SJSA1 (cell line): ENCODE data around the gene CPNE8. TPM values are rescaled to one million over a fixed set of nuclear protein-coding genes. Genes with fewer than 3 reads are reported as not detected.
"Not testable (repeated sequence)": the region's sequence is repeated elsewhere in the genome, so short reads cannot be mapped to it uniquely, and the experiment has no call there.

ENCODE experiments used
- DNase-seq, 2 experiments: peaks; one replicate each; pipeline ENCODE4 v3.0.0-alpha.2; 2015 to 2020; ENCODE audit warnings: low spot score in 2 of 2, low read depth in 1 of 2
- H3K27ac ChIP-seq: fragments of 250-450 bp; sonication (Bioruptor Pico); 2 replicates; pipeline ENCODE4 v1.5.1; 2020; ENCODE audit warnings: mild to moderate bottlenecking, moderate library complexity
- H3K27me3 ChIP-seq: fragments of 250-450 bp; sonication (Bioruptor Pico); replicated peaks from 2 replicates; pipeline ENCODE4 v1.5.1; 2020; ENCODE audit warnings: mild to moderate bottlenecking, moderate library complexity
- H3K36me3 ChIP-seq: fragments of 250-450 bp; sonication (Bioruptor Pico); 2 replicates; pipeline ENCODE4 v1.5.1; 2020; ENCODE audit warnings: mild to moderate bottlenecking
- H3K4me1 ChIP-seq: fragments of 250-450 bp; sonication (Bioruptor Pico); replicated peaks from 2 replicates; pipeline ENCODE4 v1.6.1; 2021; ENCODE audit warnings: mild to moderate bottlenecking
- H3K4me3 ChIP-seq: fragments of 250-450 bp; sonication (Bioruptor Pico); 2 replicates; pipeline ENCODE4 v1.5.1; 2020; ENCODE audit warnings: mild to moderate bottlenecking
- H3K9me3 ChIP-seq: fragments of 250-450 bp; sonication (Bioruptor Pico); replicated peaks from 2 replicates; pipeline ENCODE4 v1.5.1; 2020; ENCODE audit warnings: mild to moderate bottlenecking
- total RNA-seq: library from RNA; depleted of rRNA; stranded (reverse); fragments of >200 nt; shearing (Covaris generic); gene quantifications from 2 replicates; pipeline ENCODE4 v1.2.3, GENCODE V29; 2014

Gene CPNE8
- total RNA-seq, 1 experiment from 2014 or later = not detected

- Histone ChIP-seq H3K4me1 (no peaks in the 10 kb centered on the region), H3K36me3 (no peaks in the 10 kb centered on the region), H3K9me3 (no peaks in the 10 kb centered on the region), H3K27me3 (no peaks in the 10 kb centered on the region), H3K4me3 (no peak overlapping the region), H3K27ac (no peak overlapping the region)
- DNase-seq = no peak
Observed at GRCh38 chr12:38775457-38775856, 129.9 kb downstream of the CPNE8 start.

GRCh38 chr12:38772437-38772836 is 133.0 kb downstream of the CPNE8 start:
- H3K36me3 ChIP-seq = no peaks in the 10 kb centered on the region
- H3K27ac ChIP-seq = no peak overlapping the region
- DNase-seq = no peak
- H3K27me3 ChIP-seq = no peaks in the 10 kb centered on the region
- H3K9me3 ChIP-seq = no peaks in the 10 kb centered on the region
- H3K4me1 ChIP-seq = no peaks in the 10 kb centered on the region
- no peak overlapping the region for H3K4me3 ChIP-seq

GRCh38 chr12:38771871-38772270 is 133.5 kb downstream of the CPNE8 start:
- no peaks in the 10 kb centered on the region for H3K9me3 ChIP-seq
- H3K36me3 ChIP-seq = no peaks in the 10 kb centered on the region
- no peak overlapping the region for H3K27ac ChIP-seq
- H3K4me3 ChIP-seq = no peak overlapping the region
- H3K27me3 ChIP-seq = no peaks in the 10 kb centered on the region
- H3K4me1 ChIP-seq = no peaks in the 10 kb centered on the region
- no peak for DNase-seq

- Histone ChIP-seq H3K4me3 (no peak overlapping the region), H3K4me1 (no peaks in the 10 kb centered on the region), H3K36me3 (no peaks in the 10 kb centered on the region), H3K9me3 (no peaks in the 10 kb centered on the region), H3K27me3 (no peaks in the 10 kb centered on the region), H3K27ac (no peak overlapping the region)
- DNase-seq = no peak
Observed at GRCh38 chr12:38761636-38762342, 143.6 kb downstream of the CPNE8 start.

- Histone ChIP-seq H3K9me3 (no peaks in the 10 kb centered on the region), H3K27ac (no peak overlapping the region), H3K4me1 (no peaks in the 10 kb centered on the region), H3K27me3 (no peaks in the 10 kb centered on the region), H3K36me3 (no peaks in the 10 kb centered on the region), H3K4me3 (no peak overlapping the region)
- DNase-seq = no peak
Observed at GRCh38 chr12:38761111-38761510, 144.3 kb downstream of the CPNE8 start.

- H3K36me3 ChIP-seq = no peaks in the 10 kb centered on the region
- DNase-seq = no peak
- H3K4me1 ChIP-seq = no peaks in the 10 kb centered on the region
- H3K9me3 ChIP-seq = no peaks in the 10 kb centered on the region
- H3K27ac ChIP-seq = no peak overlapping the region
- H3K4me3 ChIP-seq = no peak overlapping the region
- H3K27me3 ChIP-seq = no peaks in the 10 kb centered on the region
Observed at GRCh38 chr12:38759621-38760020, 145.8 kb downstream of the CPNE8 start.

GRCh38 chr12:38746744-38747143 is 158.6 kb downstream of the CPNE8 start:
- DNase-seq = no peak
- H3K9me3 ChIP-seq = no peaks in the 10 kb centered on the region
- H3K4me1 ChIP-seq = no peaks in the 10 kb centered on the region
- H3K27me3 ChIP-seq = no peaks in the 10 kb centered on the region
- H3K27ac ChIP-seq = no peak overlapping the region
- no peak overlapping the region for H3K4me3 ChIP-seq
- H3K36me3 ChIP-seq = no peaks in the 10 kb centered on the region

GRCh38 chr12:38745601-38746000 is 159.8 kb downstream of the CPNE8 start:
- no peak for DNase-seq
- no peak overlapping the region for H3K4me3 ChIP-seq
- H3K27ac ChIP-seq = no peak overlapping the region
- no peaks in the 10 kb centered on the region for H3K4me1 ChIP-seq
- no peaks in the 10 kb centered on the region for H3K9me3 ChIP-seq
- H3K27me3 ChIP-seq = no peaks in the 10 kb centered on the region
- H3K36me3 ChIP-seq = no peaks in the 10 kb centered on the region

- DNase-seq = no peak
- no peaks in the 10 kb centered on the region for H3K27me3 ChIP-seq
Observed at GRCh38 chr12:38744041-38744440, 161.3 kb downstream of the CPNE8 start.

GRCh38 chr12:38742496-38742895 is 162.9 kb downstream of the CPNE8 start:
- not testable (repeated sequence) for H3K9me3 ChIP-seq, H3K27ac ChIP-seq, H3K4me1 ChIP-seq, H3K4me3 ChIP-seq, H3K27me3 ChIP-seq, H3K36me3 ChIP-seq, DNase-seq

More at GRCh38 chr12:38744041-38744440, 161.3 kb downstream of the CPNE8 start:
- no peak overlapping the region for H3K27ac ChIP-seq
- no peaks in the 10 kb centered on the region for H3K36me3 ChIP-seq
- H3K4me3 ChIP-seq = no peak overlapping the region
- no peaks in the 10 kb centered on the region for H3K4me1 ChIP-seq
- H3K9me3 ChIP-seq = no peaks in the 10 kb centered on the region

- Histone ChIP-seq H3K9me3 (0 out of 2 replicates have a peak, but pooled peaks cover 3% of the 10 kb centered on the region), H3K36me3 (no peaks in the 10 kb centered on the region), H3K4me1 (no peaks in the 10 kb centered on the region), H3K27me3 (no peaks in the 10 kb centered on the region), H3K27ac (no peak overlapping the region), H3K4me3 (no peak overlapping the region)
- DNase-seq = no peak
Observed at GRCh38 chr12:38736821-38737220, 168.6 kb downstream of the CPNE8 start.

- Histone ChIP-seq H3K4me3 (no peak overlapping the region), H3K36me3 (no peaks in the 10 kb centered on the region), H3K4me1 (no peaks in the 10 kb centered on the region), H3K27ac (no peak overlapping the region), H3K27me3 (no peaks in the 10 kb centered on the region), H3K9me3 (0 out of 2 replicates have a peak, but pooled peaks cover 3% of the 10 kb centered on the region)
- no peak for DNase-seq
Observed at GRCh38 chr12:38732761-38733160, 172.6 kb downstream of the CPNE8 start.

- H3K4me3 ChIP-seq = no peak overlapping the region
Observed at GRCh38 chr12:38728894-38729293, 176.5 kb downstream of the CPNE8 start.

GRCh38 chr12:38721611-38722252 is 183.7 kb downstream of the CPNE8 start:
- H3K27me3 ChIP-seq = no peaks in the 10 kb centered on the region
- no peaks in the 10 kb centered on the region; the same call in 1 of the 2 replicates for H3K9me3 ChIP-seq
- H3K4me1 ChIP-seq = no peaks in the 10 kb centered on the region
- no peaks in the 10 kb centered on the region for H3K36me3 ChIP-seq
- no peak overlapping the region for H3K4me3 ChIP-seq
- DNase-seq = no peak
- H3K27ac ChIP-seq = no peak overlapping the region

More at GRCh38 chr12:38728894-38729293, 176.5 kb downstream of the CPNE8 start:
- H3K9me3 ChIP-seq = 0 out of 2 replicates have a peak, but pooled peaks cover 3% of the 10 kb centered on the region
- H3K4me1 ChIP-seq = no peaks in the 10 kb centered on the region
- no peaks in the 10 kb centered on the region for H3K36me3 ChIP-seq
- H3K27me3 ChIP-seq = no peaks in the 10 kb centered on the region
- no peak overlapping the region for H3K27ac ChIP-seq
- DNase-seq = no peak
